ENCODE data around the gene STK32C. TPM values are rescaled to one million over a fixed set of nuclear protein-coding genes. Genes with fewer than 3 reads are reported as not detected.
"Not testable (repeated sequence)": the region's sequence is repeated elsewhere in the genome, so short reads cannot be mapped to it uniquely, and the experiment has no call there.

The STK32C gene
- total RNA-seq, 2 donors from 2014 or later = 0.78 to 4.0 TPM

- H3K36me3 ChIP-seq (replicated peaks in 1 of 2; ENCODE audit: insufficient read depth in 1 of 2, low read depth in 2 of 2) = no peaks in the 10 kb centered on the region
- intact Hi-C loops (cut with DNase I) = no loop called here
- H3K27ac ChIP-seq = no peak overlapping the region
- ATAC-seq = no peak
- 89 to 90% methylated on average over 5 of the region's 5 CpGs for WGBS, 2 donors
- DNase-seq = no peak
- H3K27me3 ChIP-seq = no peaks in the 10 kb centered on the region
- H3K9me3 ChIP-seq = no peaks in the 10 kb centered on the region
- H3K4me1 ChIP-seq = peaks cover 7% of the 10 kb centered on the region
- H3K4me3 ChIP-seq = no peak overlapping the region
- TF ChIP-seq POLR2A (IDR thresholded peaks at IDR 0.05) (no peak), CTCF (IDR thresholded peaks at IDR 0.05) (no peak)
Measured at GRCh38 chr10:132316133-132316532, 8.4 kb upstream of the STK32C start.

- peaks cover 11% of the 10 kb centered on the region for H3K4me1 ChIP-seq
- DNase-seq; H3K36me3 ChIP-seq (replicated peaks in 1 of 2; ENCODE audit: insufficient read depth in 1 of 2, low read depth in 2 of 2); H3K4me3 ChIP-seq; intact Hi-C loops (cut with DNase I); H3K9me3 ChIP-seq; ATAC-seq; H3K27ac ChIP-seq; H3K27me3 ChIP-seq: not testable (repeated sequence)
- WGBS, 2 donors = 91 to 94% methylated on average over 8 of the region's 8 CpGs
Measured at GRCh38 chr10:132314881-132315280, 7.1 kb upstream of the STK32C start.

- 91 to 95% methylated on average over 4 of the region's 4 CpGs for WGBS, 2 donors
- Histone ChIP-seq H3K27ac (no peak overlapping the region), H3K4me1 (peaks cover 11% of the 10 kb centered on the region), H3K27me3 (no peaks in the 10 kb centered on the region), H3K9me3 (no peaks in the 10 kb centered on the region), H3K4me3 (no peak overlapping the region), H3K36me3 (replicated peaks in 1 of 2; ENCODE audit: insufficient read depth in 1 of 2, low read depth in 2 of 2) (no peaks in the 10 kb centered on the region)
- intact Hi-C loops (cut with DNase I) = no loop called here
- DNase-seq = no peak
- TF ChIP-seq CTCF (IDR thresholded peaks at IDR 0.05) = no peak
- no peak for TF ChIP-seq POLR2A (IDR thresholded peaks at IDR 0.05)
- ATAC-seq = no peak
Measured at GRCh38 chr10:132314336-132314735, 6.6 kb upstream of the STK32C start.

GRCh38 chr10:132313865-132314264 is 6.1 kb upstream of the STK32C start:
- Histone ChIP-seq H3K27ac (no peak overlapping the region), H3K27me3 (no peaks in the 10 kb centered on the region), H3K4me3 (no peak overlapping the region), H3K36me3 (replicated peaks in 1 of 2; ENCODE audit: insufficient read depth in 1 of 2, low read depth in 2 of 2) (no peaks in the 10 kb centered on the region), H3K9me3 (no peaks in the 10 kb centered on the region), H3K4me1 (peaks cover 14% of the 10 kb centered on the region)
- intact Hi-C loops (cut with DNase I) = no loop called here
- WGBS, 2 donors = 90 to 93% methylated on average over 6 of the region's 6 CpGs
- TF ChIP-seq POLR2A (IDR thresholded peaks at IDR 0.05) (no peak), CTCF (IDR thresholded peaks at IDR 0.05) (no peak)
- ATAC-seq = no peak
- no peak for DNase-seq

GRCh38 chr10:132313305-132313704 is 5.6 kb upstream of the STK32C start:
- no peaks in the 10 kb centered on the region for H3K36me3 ChIP-seq (replicated peaks in 1 of 2; ENCODE audit: insufficient read depth in 1 of 2, low read depth in 2 of 2)
- intact Hi-C loops (cut with DNase I) = no loop called here
- H3K27ac ChIP-seq = no peak overlapping the region
- no peak overlapping the region for H3K4me3 ChIP-seq
- TF ChIP-seq CTCF (IDR thresholded peaks at IDR 0.05) = no peak
- no peak for TF ChIP-seq POLR2A (IDR thresholded peaks at IDR 0.05)
- WGBS, 2 donors = 69 to 71% methylated on average over 12 of the region's 12 CpGs
- H3K9me3 ChIP-seq = no peaks in the 10 kb centered on the region
- DNase-seq (no peak), ATAC-seq (no peak)
- no peaks in the 10 kb centered on the region for H3K27me3 ChIP-seq
- peaks cover 18% of the 10 kb centered on the region for H3K4me1 ChIP-seq

Data from body of pancreas (tissue), 4 donors.